HG03439 (cell line): Measurements from ENCODE around the gene KRT36.

ENCODE experiments used
- ATAC-seq: cut with Tn5 transposase; IDR thresholded peaks from one replicate; pipeline ENCODE4 v1.9.1; 2021; ENCODE audit warnings: mild to moderate bottlenecking, moderate library complexity; ENCODE audit not compliant: unreplicated experiment

Gene KRT36

GRCh38 chr17:41480136-41480535 lies 9.6 kb downstream of the KRT36 start:
- no peak for ATAC-seq

GRCh38 chr17:41478237-41478636 lies 11.5 kb downstream of the KRT36 start:
- no peak for ATAC-seq

GRCh38 chr17:41476866-41477815 lies 12.6 kb downstream of the KRT36 start:
- ATAC-seq: no peak

GRCh38 chr17:41475421-41475820 lies 14.3 kb downstream of the KRT36 start:
- ATAC-seq: no peak

GRCh38 chr17:41474863-41475262 lies 14.8 kb downstream of the KRT36 start:
- ATAC-seq: no peak

- ATAC-seq: no peak
Observed at GRCh38 chr17:41468346-41468745, 21.4 kb downstream of the KRT36 start.

- ATAC-seq: no peak
Observed at GRCh38 chr17:41467561-41467960, 22.1 kb downstream of the KRT36 start.

DNA sequence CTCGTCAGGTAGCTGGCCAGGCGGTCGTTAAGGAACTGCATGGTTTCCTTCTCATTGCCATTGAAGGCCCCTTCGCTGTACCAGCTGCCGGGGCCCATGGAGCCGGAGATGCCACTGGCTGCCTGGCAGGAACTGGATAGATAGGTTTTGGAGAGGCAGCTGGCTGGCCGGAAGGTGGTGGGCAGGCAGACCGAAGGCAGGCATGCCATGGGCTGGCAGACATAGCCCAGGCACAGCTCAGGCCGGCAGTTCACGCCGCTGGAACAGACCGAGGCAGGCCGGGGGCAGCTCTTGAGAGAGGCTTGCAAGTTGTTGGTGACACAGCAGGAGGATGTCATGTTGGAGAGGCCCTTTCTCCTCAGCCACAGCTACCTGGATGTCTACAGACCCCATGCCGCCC lies 22.7 kb downstream of the KRT36 start, which contains the start of gene KRT32:
Gene KRT32 (minus strand): TSS at position 399 of the 400 bp plus-strand sequence. CDS start 61 bp downstream, at position 338.
- no peak for ATAC-seq

- no peak for ATAC-seq
Observed at GRCh38 chr17:41464682-41465081, 25.0 kb downstream of the KRT36 start.

- no peak for ATAC-seq
Observed at GRCh38 chr17:41464173-41464572, 25.5 kb downstream of the KRT36 start.

DNA sequence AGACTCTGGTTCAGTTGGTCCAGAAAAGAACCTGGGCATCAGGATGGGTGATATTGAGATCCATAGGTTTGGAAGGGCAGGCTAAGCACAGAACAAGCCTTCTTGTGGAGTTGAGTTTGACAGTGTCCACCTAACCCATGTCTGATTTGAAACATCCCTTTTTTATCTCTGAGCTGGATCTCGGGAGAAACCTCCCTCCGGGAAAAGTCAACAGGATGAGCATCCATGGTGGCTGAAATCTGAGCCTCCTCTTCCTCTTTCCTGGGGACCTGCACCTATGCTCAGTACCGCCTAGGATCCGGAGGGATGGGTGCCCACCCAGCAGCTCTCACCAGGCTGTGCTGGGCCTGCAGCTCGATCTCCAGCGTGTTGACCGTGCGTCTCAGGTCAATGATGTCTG lies 26.0 kb downstream of the KRT36 start:
- ATAC-seq: no peak

DNA sequence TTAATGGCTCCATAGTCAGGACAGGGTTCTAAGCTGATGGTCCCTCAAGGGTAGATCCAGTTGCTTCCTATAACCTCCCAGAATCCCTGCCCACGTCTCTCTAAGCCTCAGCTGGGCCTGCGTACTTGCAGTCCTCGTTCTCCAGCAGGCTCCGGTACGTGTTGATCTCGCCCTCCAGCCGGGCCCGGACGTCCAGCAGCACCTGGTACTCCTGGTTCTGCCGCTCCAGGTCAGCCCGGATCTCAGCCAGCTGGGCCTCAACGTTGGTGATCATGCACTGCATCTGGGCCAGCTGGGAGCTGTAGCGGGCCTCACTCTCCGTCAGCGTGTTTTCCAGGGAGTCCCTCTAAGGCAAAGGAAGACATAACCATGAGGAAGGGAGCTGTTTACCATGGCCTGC lies 27.0 kb downstream of the KRT36 start:
- ATAC-seq: no peak

DNA sequence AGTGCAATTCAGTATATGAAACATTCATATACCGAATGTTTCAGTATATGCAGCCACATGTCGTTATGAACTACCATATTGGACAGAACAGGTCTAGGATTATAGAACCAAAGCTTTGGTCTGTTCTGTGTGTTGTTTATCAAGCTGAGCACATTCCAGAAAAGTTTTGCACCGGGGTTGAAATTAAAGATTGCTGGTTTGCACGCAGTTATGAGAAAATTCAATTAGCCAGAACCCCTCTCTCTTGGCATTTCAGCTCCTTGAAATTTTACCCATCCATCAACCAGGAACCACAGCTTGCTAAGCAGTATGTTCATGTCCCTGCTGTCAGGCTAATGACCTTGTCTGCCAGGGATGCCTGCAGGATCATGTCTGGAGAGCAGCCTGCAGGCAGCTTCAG lies 32.0 kb downstream of the KRT36 start:
- no peak for ATAC-seq

- no peak for ATAC-seq
Observed at GRCh38 chr17:41456204-41456603, 33.5 kb downstream of the KRT36 start.

GRCh38 chr17:41455236-41455635 lies 34.5 kb downstream of the KRT36 start:
- no peak for ATAC-seq

DNA sequence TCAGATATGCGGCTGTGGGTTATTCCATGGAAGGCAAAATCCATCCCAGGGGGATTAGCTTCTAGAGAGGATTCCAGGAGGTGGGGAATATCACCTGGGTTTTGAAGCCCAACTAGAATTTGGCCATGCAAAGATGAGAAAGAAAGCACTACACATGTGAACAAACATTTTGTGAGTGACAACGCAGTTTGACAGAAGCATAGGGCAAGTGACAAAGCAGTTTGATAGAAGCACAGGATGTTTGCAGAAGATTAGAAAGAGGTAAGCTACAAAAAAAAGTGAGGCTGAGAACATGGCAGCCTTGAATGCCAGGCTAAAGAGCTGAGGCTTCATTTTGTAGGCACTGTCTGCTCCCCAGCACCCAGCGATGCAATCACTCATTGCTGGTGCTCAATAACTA lies 36.6 kb downstream of the KRT36 start:
- ATAC-seq: no peak

GRCh38 chr17:41452281-41452680 lies 37.4 kb downstream of the KRT36 start:
- ATAC-seq: no peak

- ATAC-seq: no peak
Observed at GRCh38 chr17:41451154-41451728, 38.5 kb downstream of the KRT36 start.

- no peak for ATAC-seq
Observed at GRCh38 chr17:41449008-41449407, 40.7 kb downstream of the KRT36 start.

DNA sequence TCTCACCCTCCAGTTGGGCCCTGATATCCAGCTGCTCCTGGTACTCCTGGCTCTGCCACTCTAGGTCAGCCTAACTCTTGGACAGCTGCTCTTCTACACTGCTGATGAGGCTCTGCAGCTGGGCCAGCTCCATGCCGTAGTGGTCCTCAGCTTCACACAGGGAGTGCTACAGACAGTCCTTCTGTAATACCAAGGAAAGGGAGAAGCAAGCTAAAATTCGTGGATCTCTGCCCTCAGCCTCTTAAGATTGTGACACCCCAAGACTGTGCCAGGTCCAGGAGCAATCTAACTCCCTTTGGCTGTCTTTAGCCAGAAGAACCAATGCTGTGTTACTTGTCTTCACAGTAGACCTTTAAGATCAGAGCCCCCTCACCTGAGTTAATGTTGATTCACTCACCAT lies 41.2 kb downstream of the KRT36 start:
- no peak for ATAC-seq

GRCh38 chr17:41446806-41447205 lies 42.9 kb downstream of the KRT36 start:
- no peak for ATAC-seq

DNA sequence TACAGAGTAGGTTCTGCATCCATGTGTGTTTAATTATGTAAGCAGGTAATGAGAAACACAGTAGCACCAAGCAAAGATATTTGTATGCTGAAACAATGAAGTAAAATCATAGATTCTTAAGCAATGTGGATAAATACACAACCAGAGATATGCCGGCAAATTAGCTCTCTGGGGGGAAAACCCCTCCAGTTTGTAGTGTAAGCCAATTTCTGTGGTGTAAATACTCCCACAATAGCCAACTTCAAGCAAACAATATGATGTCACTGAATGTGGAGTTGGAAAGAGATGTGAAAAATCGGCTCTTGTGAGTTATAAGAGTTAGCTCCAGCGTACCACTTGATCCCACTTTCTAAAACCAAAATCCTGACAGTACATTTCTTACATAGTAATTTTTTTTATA lies 45.1 kb downstream of the KRT36 start:
- ATAC-seq: no peak
